Measurements from ENCODE around the gene ACAA2. TPM values are rescaled to one million over a fixed set of nuclear protein-coding genes. Genes with fewer than 3 reads are reported as not detected.
"Not testable (repeated sequence)": the region's sequence is repeated elsewhere in the genome, so short reads cannot be mapped to it uniquely, and the experiment has no call there.

The ACAA2 gene
- total and polyA plus RNA-seq, 5 experiments from 2014 or later: 27.2 to 106 (median 59.7) TPM

GRCh38 chr18:49819823-49820671, 6.7 kb upstream of the ACAA2 start:
- Mint-ChIP-seq H3K36me3 (peaks cover 0 to 3% (median 0%) of the 10 kb centered on the region in 3 donors), H3K4me1 (peaks cover 37 to 64% (median 63%) of the 10 kb centered on the region in 4 donors), H3K27me3 (peaks cover 0 to 1% (median 0%) of the 10 kb centered on the region in 5 donors), H3K4me3 (peak overlapping the region; percentile 59 to 83 (median 72)), H3K27ac (peak overlapping the region; percentile 68 to 94 (median 87)), H3K9me3 (peaks cover 0 to 4% (median 0%) of the 10 kb centered on the region in 9 donors)
- POLR2A ChIA-PET: interaction anchor here (0.5 to 1.3 kb wide), 3 partner anchors 69 to 359 kb away, joined by 3 to 5 read pairs (median 4); no protein-coding TSS in a partner anchor
- DNase-seq (peak in 9 of 10 donors; percentile 21 to 79 (median 57)), ATAC-seq (peak; percentile 88 to 91)

- Mint-ChIP-seq H3K4me1 (peaks cover 35 to 69% (median 67%) of the 10 kb centered on the region in 4 donors), H3K4me3 (peak overlapping the region; percentile 59 to 83 (median 72)), H3K36me3 (no peaks in the 10 kb centered on the region), H3K9me3 (no peaks in the 10 kb centered on the region), H3K27me3 (peaks cover 0 to under 1% (median 0%) of the 10 kb centered on the region in 5 donors), H3K27ac (peak overlapping the region in 9 of 10 donors; percentile 68 to 94 (median 87))
- DNase-seq (no peak), ATAC-seq (no peak)
- POLR2A ChIA-PET: interaction anchor here (0.5 to 1.3 kb wide), 3 partner anchors 68 to 325 kb away, joined by 4 to 5 read pairs (median 5); no protein-coding TSS in a partner anchor
Observed at GRCh38 chr18:49819071-49819662, 5.8 kb upstream of the ACAA2 start.

- Mint-ChIP-seq H3K27ac (peak overlapping the region in 5 of 10 donors; percentile 6 to 87 (median 40)), H3K27me3 (no peaks in the 10 kb centered on the region), H3K4me3 (peak overlapping the region in 5 of 10 donors; percentile 7 to 79 (median 52)), H3K9me3 (no peaks in the 10 kb centered on the region), H3K4me1 (peaks cover 39 to 74% (median 71%) of the 10 kb centered on the region in 4 donors), H3K36me3 (no peaks in the 10 kb centered on the region)
- ATAC-seq (no peak), DNase-seq (no peak)
- POLR2A ChIA-PET: no interaction called here
Observed at GRCh38 chr18:49817947-49818346, 4.6 kb upstream of the ACAA2 start.

GRCh38 chr18:49815927-49816326, 2.6 kb upstream of the ACAA2 start:
- DNase-seq (no peak), ATAC-seq (no peak)
- Mint-ChIP-seq H3K4me1 (peaks cover 49 to 84% (median 79%) of the 10 kb centered on the region in 4 donors), H3K36me3 (no peaks in the 10 kb centered on the region), H3K27me3 (no peaks in the 10 kb centered on the region), H3K27ac (peak overlapping the region in 1 of 10 donors; percentile 17), H3K4me3 (peak overlapping the region in 6 of 10 donors; percentile 31 to 99 (median 74)), H3K9me3 (no peaks in the 10 kb centered on the region)
- POLR2A ChIA-PET: no interaction called here

- H3K4me1 Mint-ChIP-seq: peaks cover 35 to 70% (median 65%) of the 10 kb centered on the region in 4 donors
- H3K27me3 Mint-ChIP-seq: no peaks in the 10 kb centered on the region
- POLR2A ChIA-PET: interaction anchor here (0.7 to 0.9 kb wide), 3 partner anchors 10 to 863 kb away, joined by 3 to 5 read pairs (median 3); partner anchors contain the start of genes C18orf32 and SMAD7
- peak overlapping the region; percentile 90 to 98 (median 98) for H3K27ac Mint-ChIP-seq
- peak overlapping the region; percentile 92 to 100 (median 98) for H3K4me3 Mint-ChIP-seq
- H3K36me3 Mint-ChIP-seq: peaks cover 9 to 12% (median 10%) of the 10 kb centered on the region in 3 donors
- ATAC-seq (peak; percentile 35 to 47), DNase-seq (peak in 6 of 10 donors; percentile 6 to 69 (median 27))
- H3K9me3 Mint-ChIP-seq: peaks cover 0 to 12% (median 4%) of the 10 kb centered on the region in 9 donors
Observed at GRCh38 chr18:49814147-49814499, 790 bp upstream of the ACAA2 start.

- peak in 1 of 2 donors; percentile 4 for ATAC-seq
- POLR2A ChIA-PET: no interaction called here
- H3K4me1 Mint-ChIP-seq: peaks cover 30 to 63% (median 56%) of the 10 kb centered on the region in 4 donors
Observed at GRCh38 chr18:49813069-49813318, 339 bp downstream of the ACAA2 start.

GRCh38 chr18:49812286-49813068, 856 bp downstream of the ACAA2 start:
- peaks cover 15 to 22% (median 21%) of the 10 kb centered on the region in 3 donors for H3K36me3 Mint-ChIP-seq
- H3K27me3 Mint-ChIP-seq: no peaks in the 10 kb centered on the region
- H3K4me1 Mint-ChIP-seq: peaks cover 26 to 58% (median 51%) of the 10 kb centered on the region in 4 donors
- ATAC-seq: no peak
- peak overlapping the region; percentile 92 to 100 (median 98) for H3K4me3 Mint-ChIP-seq
- H3K27ac Mint-ChIP-seq: peak overlapping the region; percentile 41 to 98 (median 98)
- POLR2A ChIA-PET: interaction anchor here (0.5 kb wide), 2 partner anchors 19 to 1340 kb away, joined by 3 to 4 read pairs; no protein-coding TSS in a partner anchor
- DNase-seq: peak in 1 of 10 donors; percentile 4
- H3K9me3 Mint-ChIP-seq: peaks cover 0 to 26% (median 9%) of the 10 kb centered on the region in 9 donors

More at GRCh38 chr18:49813069-49813318, 339 bp downstream of the ACAA2 start:
- Mint-ChIP-seq H3K27ac (peak overlapping the region; percentile 90 to 98 (median 98)), H3K4me3 (peak overlapping the region; percentile 92 to 100 (median 98)), H3K36me3 (peaks cover 15 to 19% (median 18%) of the 10 kb centered on the region in 3 donors), H3K9me3 (peaks cover 0 to 22% (median 9%) of the 10 kb centered on the region in 9 donors), H3K27me3 (no peaks in the 10 kb centered on the region)
- DNase-seq: no peak

GRCh38 chr18:49811151-49811938, 2.0 kb downstream of the ACAA2 start:
- DNase-seq (no peak), ATAC-seq (no peak)
- Mint-ChIP-seq H3K27me3 (no peaks in the 10 kb centered on the region), H3K4me1 (peaks cover 28 to 60% (median 48%) of the 10 kb centered on the region in 4 donors), H3K27ac (peak overlapping the region in 4 of 10 donors; percentile 18 to 90 (median 50)), H3K9me3 (peaks cover 0 to 26% (median 9%) of the 10 kb centered on the region in 9 donors), H3K4me3 (peak overlapping the region in 6 of 10 donors; percentile 12 to 46 (median 17)), H3K36me3 (peaks cover 20 to 25% (median 22%) of the 10 kb centered on the region in 3 donors)
- POLR2A ChIA-PET: no interaction called here

GRCh38 chr18:49808553-49809191, 4.7 kb downstream of the ACAA2 start:
- DNase-seq, POLR2A ChIA-PET, H3K27me3 Mint-ChIP-seq, H3K27ac Mint-ChIP-seq, ATAC-seq: not testable (repeated sequence)
- Mint-ChIP-seq H3K4me3 (peak overlapping the region in 1 of 10 donors; percentile 17), H3K36me3 (peaks cover 20 to 25% (median 22%) of the 10 kb centered on the region in 3 donors), H3K9me3 (peaks cover 0 to 26% (median 9%) of the 10 kb centered on the region in 9 donors), H3K4me1 (peaks cover 28 to 62% (median 48%) of the 10 kb centered on the region in 4 donors)

- peaks cover 0 to 15% (median 2%) of the 10 kb centered on the region in 9 donors for H3K9me3 Mint-ChIP-seq
- H3K4me1 Mint-ChIP-seq: peaks cover 15 to 37% (median 33%) of the 10 kb centered on the region in 4 donors
- H3K36me3 Mint-ChIP-seq: peaks cover 10 to 45% (median 19%) of the 10 kb centered on the region in 3 donors
- ATAC-seq (no peak), DNase-seq (no peak)
- POLR2A ChIA-PET: interaction anchor here (0.9 kb wide), 1 partner anchor 10 kb away, joined by 5 read pairs; no protein-coding TSS in a partner anchor
- no peak overlapping the region for H3K27ac Mint-ChIP-seq
- no peaks in the 10 kb centered on the region for H3K27me3 Mint-ChIP-seq
- H3K4me3 Mint-ChIP-seq: no peak overlapping the region
Observed at GRCh38 chr18:49804096-49804495, 9.2 kb downstream of the ACAA2 start.

GRCh38 chr18:49802623-49803022, 10.7 kb downstream of the ACAA2 start:
- H3K4me3 Mint-ChIP-seq: no peak overlapping the region
- no peak overlapping the region for H3K27ac Mint-ChIP-seq
- ATAC-seq (no peak), DNase-seq (no peak)
- peaks cover 15 to 35% (median 32%) of the 10 kb centered on the region in 4 donors for H3K4me1 Mint-ChIP-seq
- POLR2A ChIA-PET: no interaction called here
- H3K36me3 Mint-ChIP-seq: peaks cover 4 to 45% (median 9%) of the 10 kb centered on the region in 3 donors
- no peaks in the 10 kb centered on the region for H3K27me3 Mint-ChIP-seq
- H3K9me3 Mint-ChIP-seq: peaks cover 0 to under 1% (median 0%) of the 10 kb centered on the region in 9 donors
